Liver (tissue), 9 donors: ENCODE results near the gene NWD2. TPM values are rescaled to one million over a fixed set of nuclear protein-coding genes. Genes with fewer than 3 reads are reported as not detected.

Experiments used
- DNase-seq: peaks from one replicate; pipeline ENCODE4 v3.0.0-alpha.2; 2017; ENCODE audit warnings: low spot score
- H3K27ac ChIP-seq, 2 donors: one replicate each; pipeline ENCODE4 v1.7.0; 2013; ENCODE audit warnings: inconsistent platforms in 2 of 2, low read length in 2 of 2, control low read depth in 1 of 2, low read depth in 1 of 2, mild to moderate bottlenecking in 1 of 2
- H3K27me3 ChIP-seq, 4 donors: one replicate each; pipeline versions ENCODE4 v1.6.1 to v1.7.0; 2013; ENCODE audit warnings: low read length in 3 of 4, inconsistent platforms in 1 of 4, mild to moderate bottlenecking in 1 of 4, moderate library complexity in 1 of 4; ENCODE audit not compliant: control insufficient read depth in 4 of 4, insufficient read depth in 4 of 4
- H3K36me3 ChIP-seq, 4 donors: one replicate each; pipeline versions ENCODE4 v1.6.1 to v1.7.0; 2013; ENCODE audit warnings: low read length in 3 of 4, mild to moderate bottlenecking in 3 of 4, low read depth in 1 of 4, moderate library complexity in 1 of 4; ENCODE audit not compliant: control insufficient read depth in 4 of 4, insufficient read depth in 3 of 4
- H3K4me1 ChIP-seq, 4 donors: one replicate each; pipeline versions ENCODE4 v1.6.1 to v1.7.0; 2013; ENCODE audit warnings: low read length in 3 of 4, mild to moderate bottlenecking in 3 of 4, moderate library complexity in 1 of 4; ENCODE audit not compliant: control insufficient read depth in 4 of 4, insufficient read depth in 4 of 4
- H3K4me3 ChIP-seq, 3 donors: one replicate each; pipeline versions ENCODE4 v1.6.1 to v1.7.0; 2013; ENCODE audit warnings: low read length in 3 of 3, control low read depth in 1 of 3, low read depth in 1 of 3, mild to moderate bottlenecking in 1 of 3
- H3K9ac ChIP-seq, 2 donors: one replicate each; pipeline ENCODE4 v1.7.0; 2013; ENCODE audit warnings: low read length in 2 of 2, mild to moderate bottlenecking in 2 of 2, moderate library complexity in 2 of 2, control low read depth in 1 of 2, low read depth in 1 of 2
- H3K9me3 ChIP-seq, 4 donors: one replicate each; pipeline versions ENCODE4 v1.6.1 to v1.7.0; 2013; ENCODE audit warnings: low read length in 3 of 4; ENCODE audit not compliant: control insufficient read depth in 4 of 4
- ATF3 ChIP-seq: IDR thresholded peaks from 2 replicates; pipeline ENCODE4 v1.6.1; 2016; ENCODE audit warnings: antibody characterized with exemption
- CTCF ChIP-seq: fragments of 150-350 bp; IDR thresholded peaks from 2 replicates; pipeline ENCODE4 v1.5.1; 2017; ENCODE audit warnings: improper control_type of control experiment, low read depth, low read length; ENCODE audit not compliant: missing input control
- EGR1 ChIP-seq, 2 donors: IDR thresholded peaks; 2 replicates each; pipeline ENCODE4 v1.6.1; 2016 to 2018; ENCODE audit warnings: antibody characterized with exemption in 2 of 2, low read depth in 2 of 2
- FOXA1 ChIP-seq: IDR thresholded peaks from 2 replicates; pipeline ENCODE4 v1.6.1; 2016; ENCODE audit warnings: antibody characterized with exemption
- FOXA2 ChIP-seq: IDR thresholded peaks from 2 replicates; pipeline ENCODE4 v1.6.1; 2016; ENCODE audit warnings: antibody characterized with exemption
- GABPA ChIP-seq, 2 donors: IDR thresholded peaks in 1 of 2; conservative IDR thresholded peaks in 1 of 2; 2 replicates each; pipeline ENCODE4 v1.6.1; 2016; ENCODE audit warnings: antibody characterized with exemption in 2 of 2, mild to moderate bottlenecking in 1 of 2, moderate library complexity in 1 of 2
- HNF4A ChIP-seq, 2 donors: conservative IDR thresholded peaks; 2 replicates each; pipeline ENCODE4 v1.6.1; 2016; ENCODE audit warnings: antibody characterized with exemption in 2 of 2, mild to moderate bottlenecking in 2 of 2
- HNF4G ChIP-seq: IDR thresholded peaks from 2 replicates; pipeline ENCODE4 v1.6.1; 2016; ENCODE audit warnings: antibody characterized with exemption
- JUND ChIP-seq, 2 donors: IDR thresholded peaks; 2 replicates each; pipeline ENCODE4 v1.6.1; 2016; ENCODE audit warnings: antibody characterized with exemption in 2 of 2
- NR2F2 ChIP-seq: IDR thresholded peaks from 2 replicates; pipeline ENCODE4 v1.6.1; 2016; ENCODE audit warnings: antibody characterized with exemption
- RAD21 ChIP-seq, 2 donors: IDR thresholded peaks; 2 replicates each; pipeline ENCODE4 v1.6.1; 2016; ENCODE audit warnings: antibody characterized with exemption in 2 of 2, mild to moderate bottlenecking in 2 of 2
- RXRA ChIP-seq, 2 donors: IDR thresholded peaks; 2 replicates each; pipeline ENCODE4 v1.6.1; 2017 to 2018; ENCODE audit warnings: antibody characterized with exemption in 2 of 2, mild to moderate bottlenecking in 1 of 2
- TAF1 ChIP-seq: conservative IDR thresholded peaks from 2 replicates; pipeline ENCODE4 v1.6.1; 2016; ENCODE audit warnings: antibody characterized with exemption, mild to moderate bottlenecking
- ZBTB33 ChIP-seq: IDR thresholded peaks from 2 replicates; pipeline ENCODE4 v1.6.1; 2016; ENCODE audit warnings: antibody characterized with exemption
- WGBS: extraction: QIAGEN DNeasy Blood & Tissue Kit; methylation state at CpG from one replicate; pipeline ENCODE4 v1.1.7; 2013; 5-methylcytosine and 5-hydroxymethylcytosine counted together
- polyA plus RNA-seq, 2 donors: library from polyadenylated mRNA; stranded (reverse) in 1 of 2; unstranded in 1 of 2; fragments of 200-250 nt in 1 of 2; fragments of >200 nt in 1 of 2; fragmentation: Nextera tagmentation in 1 of 2; extraction: Ambion mirVana in 1 of 2; gene quantifications; one replicate each; pipeline versions ENCODE4 v1.2.1 to v1.2.3, GENCODE V29; 2013 to 2015
- total RNA-seq, 2 donors: library from RNA; depleted of rRNA; stranded (reverse); fragments of >200 nt; gene quantifications; one replicate each; pipeline ENCODE4 v1.2.3, GENCODE V29; 2014
- TF ChIP-seq, protein P1 (sequence below): IDR thresholded peaks from 2 replicates; pipeline ENCODE4 v1.6.1; 2016; ENCODE audit warnings: antibody characterized with exemption
- TF ChIP-seq, protein P2 (sequence below): IDR thresholded peaks from 2 replicates; pipeline ENCODE4 v1.6.1; 2016; ENCODE audit warnings: antibody characterized with exemption, mild to moderate bottlenecking
- donor health status: healthy.
- donor health status: healthy.
- donor health status: healthy.
- donor health status: healthy.
- donor health status: healthy.

NWD2 gene
- total and polyA plus RNA-seq, 4 donors, result 0.08 to 0.37 TPM; not detected in 2

DNA sequence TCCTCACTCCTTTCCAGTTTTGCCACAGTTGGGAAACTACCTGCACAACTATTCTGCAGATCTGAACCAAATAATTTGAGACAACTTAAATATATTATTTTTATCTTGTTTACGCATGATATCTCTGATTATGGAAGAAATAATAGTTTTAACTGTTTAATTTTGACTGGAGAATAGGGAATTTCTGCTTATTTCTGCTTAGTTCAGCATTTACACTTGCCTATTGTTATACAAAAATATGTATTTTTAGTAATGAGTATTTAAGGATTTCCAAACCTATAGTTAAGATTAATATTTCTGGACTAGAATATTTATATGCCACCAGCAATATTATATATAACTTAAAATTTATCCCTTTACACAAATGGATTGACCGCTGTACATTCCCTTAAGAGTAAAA, 125.5 kb downstream of the NWD2 start:
- H3K36me3 ChIP-seq, result no peaks in the 10 kb centered on the region
- TF ChIP-seq, protein P1, sequence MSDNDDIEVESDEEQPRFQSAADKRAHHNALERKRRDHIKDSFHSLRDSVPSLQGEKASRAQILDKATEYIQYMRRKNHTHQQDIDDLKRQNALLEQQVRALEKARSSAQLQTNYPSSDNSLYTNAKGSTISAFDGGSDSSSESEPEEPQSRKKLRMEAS, result no peak
- TF ChIP-seq GABPA (IDR thresholded peaks at IDR 0.05 in 1 of 2, conservative IDR thresholded peaks at IDR 0.05 in 1 of 2), result no peak
- no peak for TF ChIP-seq FOXA2
- H3K9me3 ChIP-seq, result no peaks in the 10 kb centered on the region
- no peak overlapping the region for H3K27ac ChIP-seq
- 95% methylated on average over 2 of the region's 2 CpGs for WGBS
- DNase-seq, result no peak
- H3K4me3 ChIP-seq, result no peak overlapping the region
- no peak overlapping the region for H3K9ac ChIP-seq
- no peaks in the 10 kb centered on the region for H3K4me1 ChIP-seq
- no peaks in the 10 kb centered on the region for H3K27me3 ChIP-seq

- DNase-seq, result no peak
Measured at GRCh38 chr4:37381040-37381668, 136.6 kb downstream of the NWD2 start.

DNA sequence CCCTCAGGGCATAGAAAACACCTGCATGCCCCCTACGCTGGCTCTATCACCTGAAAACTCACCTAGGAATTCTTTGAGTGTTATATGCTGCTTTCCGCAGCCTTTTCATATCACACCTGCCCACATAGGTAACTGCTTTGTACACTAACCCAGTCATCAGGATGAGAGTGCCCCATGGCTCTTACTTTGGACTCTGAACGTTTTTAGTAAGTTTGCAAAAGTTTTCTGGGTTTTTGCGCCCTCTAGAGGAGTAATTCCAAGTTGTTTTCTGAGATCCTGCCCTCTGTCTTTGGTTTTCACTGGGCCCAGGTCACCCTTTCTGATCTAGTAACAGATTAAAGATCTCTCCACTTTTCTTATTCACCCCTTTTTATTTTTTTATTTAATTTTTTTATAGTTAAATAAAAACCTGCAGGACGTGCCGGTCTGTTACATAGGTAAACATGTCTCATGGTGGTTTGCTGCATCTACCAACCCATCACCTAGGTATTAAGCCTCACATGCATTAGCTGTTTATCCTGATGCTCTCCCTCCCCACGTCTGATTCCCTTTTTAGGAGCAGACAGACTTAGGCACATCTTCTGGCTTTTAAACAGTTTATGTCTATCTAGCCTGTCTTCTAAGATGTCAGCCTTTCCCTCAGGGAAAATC, 139.2 kb downstream of the NWD2 start:
- H3K27me3 ChIP-seq, result no peaks in the 10 kb centered on the region
- H3K9me3 ChIP-seq, result no peaks in the 10 kb centered on the region
- no peak for DNase-seq
- no peak overlapping the region for H3K9ac ChIP-seq
- WGBS, result 36% methylated on average over 7 of the region's 7 CpGs
- no peaks in the 10 kb centered on the region for H3K36me3 ChIP-seq
- no peak overlapping the region for H3K4me3 ChIP-seq
- no peak overlapping the region for H3K27ac ChIP-seq
- H3K4me1 ChIP-seq, result peaks cover 1 to 5% (median 3%) of the 10 kb centered on the region in 4 donors
- TF ChIP-seq, protein P2, sequence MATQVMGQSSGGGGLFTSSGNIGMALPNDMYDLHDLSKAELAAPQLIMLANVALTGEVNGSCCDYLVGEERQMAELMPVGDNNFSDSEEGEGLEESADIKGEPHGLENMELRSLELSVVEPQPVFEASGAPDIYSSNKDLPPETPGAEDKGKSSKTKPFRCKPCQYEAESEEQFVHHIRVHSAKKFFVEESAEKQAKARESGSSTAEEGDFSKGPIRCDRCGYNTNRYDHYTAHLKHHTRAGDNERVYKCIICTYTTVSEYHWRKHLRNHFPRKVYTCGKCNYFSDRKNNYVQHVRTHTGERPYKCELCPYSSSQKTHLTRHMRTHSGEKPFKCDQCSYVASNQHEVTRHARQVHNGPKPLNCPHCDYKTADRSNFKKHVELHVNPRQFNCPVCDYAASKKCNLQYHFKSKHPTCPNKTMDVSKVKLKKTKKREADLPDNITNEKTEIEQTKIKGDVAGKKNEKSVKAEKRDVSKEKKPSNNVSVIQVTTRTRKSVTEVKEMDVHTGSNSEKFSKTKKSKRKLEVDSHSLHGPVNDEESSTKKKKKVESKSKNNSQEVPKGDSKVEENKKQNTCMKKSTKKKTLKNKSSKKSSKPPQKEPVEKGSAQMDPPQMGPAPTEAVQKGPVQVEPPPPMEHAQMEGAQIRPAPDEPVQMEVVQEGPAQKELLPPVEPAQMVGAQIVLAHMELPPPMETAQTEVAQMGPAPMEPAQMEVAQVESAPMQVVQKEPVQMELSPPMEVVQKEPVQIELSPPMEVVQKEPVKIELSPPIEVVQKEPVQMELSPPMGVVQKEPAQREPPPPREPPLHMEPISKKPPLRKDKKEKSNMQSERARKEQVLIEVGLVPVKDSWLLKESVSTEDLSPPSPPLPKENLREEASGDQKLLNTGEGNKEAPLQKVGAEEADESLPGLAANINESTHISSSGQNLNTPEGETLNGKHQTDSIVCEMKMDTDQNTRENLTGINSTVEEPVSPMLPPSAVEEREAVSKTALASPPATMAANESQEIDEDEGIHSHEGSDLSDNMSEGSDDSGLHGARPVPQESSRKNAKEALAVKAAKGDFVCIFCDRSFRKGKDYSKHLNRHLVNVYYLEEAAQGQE, result no peak
- TF ChIP-seq HNF4G (peak; percentile 49), CTCF (peak; percentile 60), HNF4A (conservative IDR thresholded peaks at IDR 0.05) (peak; percentile 76 to 80), NR2F2 (no peak), TAF1 (no peak), FOXA1 (no peak), RXRA (IDR thresholded peaks at IDR 0.05) (peak in 1 of 2 donors; percentile 9), FOXA2 (no peak), ATF3 (peak; percentile 18), GABPA (IDR thresholded peaks at IDR 0.05 in 1 of 2, conservative IDR thresholded peaks at IDR 0.05 in 1 of 2) (no peak), RAD21 (IDR thresholded peaks at IDR 0.05) (peak; percentile 79 to 82), ZBTB33 (no peak)
- TF ChIP-seq, protein P1, result no peak

More at GRCh38 chr4:37381040-37381668, 136.6 kb downstream of the NWD2 start:
- TF ChIP-seq JUND (IDR thresholded peaks at IDR 0.05) (no peak), EGR1 (IDR thresholded peaks at IDR 0.05; ENCODE audit: low read depth in 2 of 2) (no peak), HNF4G (no peak), TAF1 (no peak), HNF4A (conservative IDR thresholded peaks at IDR 0.05) (no peak), GABPA (IDR thresholded peaks at IDR 0.05 in 1 of 2, conservative IDR thresholded peaks at IDR 0.05 in 1 of 2) (no peak), RXRA (IDR thresholded peaks at IDR 0.05) (no peak), FOXA2 (no peak), FOXA1 (no peak), ATF3 (no peak)
- Histone ChIP-seq H3K36me3 (no peaks in the 10 kb centered on the region), H3K4me1 (peaks cover 0 to 4% (median 2%) of the 10 kb centered on the region in 4 donors), H3K9me3 (no peaks in the 10 kb centered on the region), H3K27ac (no peak overlapping the region), H3K27me3 (no peaks in the 10 kb centered on the region), H3K9ac (no peak overlapping the region), H3K4me3 (no peak overlapping the region)
- 83% methylated on average over 9 of the region's 9 CpGs for WGBS
